HG03378 (cell line): ENCODE data around the gene RABGAP1L.
A peak's percentile ranks its signal among the peaks of the same experiment; 100 is the strongest.

Experiments
- ATAC-seq: cut with Tn5 transposase; IDR thresholded peaks from one replicate; pipeline ENCODE4 v1.9.1; 2021; ENCODE audit warnings: mild to moderate bottlenecking, moderate library complexity; ENCODE audit not compliant: unreplicated experiment

RABGAP1L gene

GRCh38 chr1:174946031-174946430 lies 786.7 kb downstream of the RABGAP1L start:
- ATAC-seq: no peak

DNA sequence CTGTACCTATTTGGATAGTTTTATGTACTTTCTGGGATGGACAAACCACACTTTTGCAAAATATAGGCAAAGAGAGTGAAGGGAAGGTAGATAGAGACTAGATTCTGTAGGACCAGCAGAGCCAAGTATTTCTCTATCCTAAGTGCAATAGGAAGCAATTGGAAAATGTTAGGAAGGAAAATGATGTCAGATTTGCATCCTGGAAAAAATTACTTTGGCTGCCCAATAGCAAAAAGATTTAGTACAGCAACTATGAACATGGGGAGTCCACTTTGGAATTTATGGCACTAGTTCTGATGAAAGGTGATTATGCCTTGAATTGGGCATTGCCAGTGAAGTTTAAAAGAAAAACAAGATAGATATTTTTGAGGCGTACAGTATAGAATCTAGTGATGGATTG lies 789.7 kb downstream of the RABGAP1L start:
- ATAC-seq: no peak

DNA sequence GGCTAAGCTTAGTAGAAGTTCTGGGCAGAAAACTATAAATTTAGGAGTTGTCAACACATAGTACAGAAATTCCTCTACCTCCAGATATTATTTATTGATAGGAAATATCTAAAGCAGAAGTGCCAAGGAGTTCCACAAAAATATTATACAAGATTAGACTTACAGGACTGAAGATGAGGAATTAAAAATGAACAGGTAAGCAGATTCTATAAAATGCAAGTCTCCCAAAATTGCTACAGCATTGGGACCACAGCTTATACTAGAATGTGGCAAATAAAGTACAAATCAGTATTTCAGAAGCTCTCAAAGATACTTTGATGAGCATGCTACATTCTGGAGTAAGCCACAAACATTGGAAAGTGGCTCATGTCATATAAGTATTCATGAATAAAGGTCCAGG lies 790.3 kb downstream of the RABGAP1L start:
- ATAC-seq: no peak

- no peak for ATAC-seq
Observed at GRCh38 chr1:174953285-174954072, 794.2 kb downstream of the RABGAP1L start.

GRCh38 chr1:174954073-174954460 lies 794.7 kb downstream of the RABGAP1L start:
- ATAC-seq: no peak

DNA sequence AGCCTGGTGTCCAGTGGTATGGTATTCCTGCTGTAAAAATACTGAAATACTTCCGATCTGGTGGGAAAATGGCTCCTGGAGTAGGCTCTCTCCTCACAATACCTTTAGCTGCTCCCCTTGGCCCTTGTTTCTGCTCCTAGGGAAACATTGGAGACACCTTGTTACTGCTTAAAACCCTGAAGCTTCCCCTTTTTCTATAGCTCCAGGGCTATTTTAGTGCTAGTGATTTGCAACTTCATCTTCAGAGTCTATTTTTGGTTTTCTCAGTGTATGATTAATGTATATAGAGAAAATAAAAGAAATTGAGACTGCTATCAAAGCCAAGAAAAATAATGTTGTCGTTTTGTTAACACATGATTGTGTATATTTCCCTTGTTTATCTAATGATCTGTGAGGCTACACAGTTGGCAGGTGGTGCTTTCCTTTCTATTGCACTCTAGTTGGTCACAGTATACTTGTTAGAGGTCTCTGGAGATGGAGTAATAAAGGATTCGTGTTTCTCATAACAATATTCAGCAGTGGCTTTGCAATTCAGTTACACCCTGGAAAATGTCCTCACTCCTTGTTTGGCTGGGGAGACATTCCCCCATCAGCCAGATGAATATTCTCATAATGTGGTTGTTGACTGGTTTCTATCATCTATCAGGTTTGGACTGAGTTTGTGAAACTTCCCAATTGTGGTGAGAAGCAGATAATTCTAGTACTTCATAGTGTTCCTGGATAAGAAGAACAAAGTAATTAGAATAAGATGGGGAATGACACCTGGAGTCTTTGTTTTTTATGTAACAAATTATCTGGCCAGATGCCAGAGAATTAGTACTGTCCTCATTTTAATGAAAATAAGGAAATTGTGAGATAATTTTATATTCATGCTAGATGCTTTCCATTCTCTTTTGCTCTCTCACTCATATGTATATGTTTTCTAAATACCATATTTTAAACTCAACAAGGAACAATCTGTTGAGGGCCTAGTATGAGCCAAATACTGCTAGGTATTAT lies 795.6 kb downstream of the RABGAP1L start:
- no peak for ATAC-seq

DNA sequence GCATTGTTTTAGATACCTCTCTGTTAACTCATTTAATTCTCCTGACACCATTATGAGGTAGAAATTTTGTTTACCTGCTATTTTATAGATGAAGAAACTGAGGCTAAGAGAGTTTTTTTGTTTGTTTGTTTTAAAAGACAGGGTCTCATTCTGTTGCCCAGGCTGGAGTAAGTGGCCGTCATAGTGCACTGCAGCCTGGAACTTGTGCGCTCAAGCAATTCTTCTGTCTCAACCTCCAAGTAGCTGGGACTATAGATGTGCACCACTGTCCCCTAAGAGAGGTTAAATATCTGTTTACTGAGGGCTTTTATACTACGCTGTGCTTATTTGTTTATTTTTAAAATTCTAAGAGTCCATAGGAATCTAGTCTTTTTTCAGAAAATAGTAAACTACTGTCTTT lies 796.8 kb downstream of the RABGAP1L start:
- ATAC-seq: no peak

- no peak for ATAC-seq
Observed at GRCh38 chr1:174956976-174957375, 797.7 kb downstream of the RABGAP1L start.

DNA sequence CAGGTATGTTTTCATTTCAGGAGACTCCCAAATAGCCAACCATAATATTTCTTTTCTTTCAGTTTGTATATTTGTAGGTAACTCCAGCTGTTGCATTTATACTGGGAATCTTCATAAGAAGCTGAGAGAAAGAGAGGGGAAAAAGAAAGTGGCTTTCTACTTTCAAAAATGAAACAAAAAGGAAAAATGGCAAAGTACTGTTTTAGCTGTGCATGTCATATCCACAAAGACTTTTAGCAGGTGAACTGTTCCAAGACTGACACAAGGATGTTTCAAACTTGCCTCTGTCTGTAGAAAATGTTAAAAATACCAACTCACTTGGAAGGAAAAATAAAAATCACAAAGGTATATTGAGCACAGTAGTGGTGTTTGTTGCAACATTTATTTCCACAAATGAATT lies 798.5 kb downstream of the RABGAP1L start:
- no peak for ATAC-seq

DNA sequence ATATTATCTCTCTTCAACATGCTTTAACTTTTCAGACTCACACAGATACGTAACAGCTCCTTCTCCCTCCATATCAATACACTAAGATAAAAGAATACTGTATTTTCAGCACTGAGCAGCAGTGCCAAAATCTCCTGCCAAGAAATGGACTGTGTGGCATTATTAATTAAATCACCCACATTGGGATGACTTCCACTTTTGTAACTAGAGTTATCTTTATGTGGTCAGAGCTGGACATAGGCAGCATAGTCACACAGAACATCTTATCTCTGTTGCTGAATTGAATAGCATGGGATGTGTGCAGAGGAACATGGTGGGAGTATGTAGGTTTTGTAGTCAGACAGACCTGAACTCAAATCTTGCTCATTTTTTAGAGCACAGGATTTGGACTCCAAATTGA lies 799.1 kb downstream of the RABGAP1L start:
- ATAC-seq: no peak

- ATAC-seq: no peak
Observed at GRCh38 chr1:174960362-174960761, 801.0 kb downstream of the RABGAP1L start.

GRCh38 chr1:174963529-174964125 lies 804.3 kb downstream of the RABGAP1L start:
- ATAC-seq: no peak

GRCh38 chr1:174964261-174964971 lies 805.1 kb downstream of the RABGAP1L start:
- ATAC-seq: no peak

DNA sequence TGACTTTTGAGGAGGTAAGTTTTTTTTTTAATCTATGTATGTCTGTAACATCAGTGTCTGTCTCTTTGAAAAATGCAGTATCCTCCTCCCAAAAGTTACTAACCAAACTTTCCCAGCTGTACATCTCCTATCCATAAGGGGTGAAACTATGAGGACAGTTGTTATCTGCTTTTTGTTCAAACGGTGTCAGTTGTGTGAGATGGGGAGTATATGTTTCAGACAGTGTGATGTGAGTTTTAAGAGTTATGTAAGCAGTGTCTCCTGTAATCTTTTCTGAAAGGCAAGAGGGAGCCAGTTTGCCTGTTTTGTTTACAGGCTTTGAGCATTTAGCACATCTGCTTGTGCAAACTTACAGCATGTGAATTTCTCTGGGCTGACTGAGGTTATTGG lies 805.6 kb downstream of the RABGAP1L start:
- no peak for ATAC-seq

GRCh38 chr1:174965362-174966007 lies 806.2 kb downstream of the RABGAP1L start:
- no peak for ATAC-seq

- ATAC-seq: no peak
Observed at GRCh38 chr1:174966008-174966572, 806.8 kb downstream of the RABGAP1L start.

- ATAC-seq: no peak
Observed at GRCh38 chr1:174967845-174968705, 808.8 kb downstream of the RABGAP1L start.

GRCh38 chr1:174968750-174969244 lies 809.5 kb downstream of the RABGAP1L start:
- ATAC-seq: peak; percentile 75

DNA sequence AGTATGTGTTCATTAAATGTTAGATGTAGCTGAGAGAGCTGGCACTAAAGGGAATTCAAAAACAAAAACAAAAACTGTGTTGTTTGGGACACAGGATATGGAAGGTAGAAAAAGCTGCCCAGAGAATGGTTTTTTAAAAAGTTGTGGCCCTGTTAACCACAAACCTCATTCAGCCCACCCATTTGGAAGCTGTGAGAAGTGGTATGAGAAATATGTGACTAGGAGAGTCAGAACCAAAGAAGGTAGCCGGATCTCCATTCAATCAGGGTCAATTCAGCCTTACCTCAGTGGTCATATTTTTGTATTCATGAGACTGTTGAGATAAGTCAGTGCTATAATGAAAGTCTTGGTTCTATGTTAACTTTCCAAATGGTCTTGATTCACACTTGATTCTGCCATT lies 810.7 kb downstream of the RABGAP1L start:
- peak; percentile 54 for ATAC-seq
